GM12874 (cell line): ENCODE measurements around the gene AGXT.

Source experiments
- TF ChIP-seq, protein P1 (sequence below): IDR thresholded peaks from 2 replicates; pipeline ENCODE4 v1.5.1; 2011; ENCODE audit warnings: low read depth, mild to moderate bottlenecking, control low read depth, low read length, moderate library complexity; ENCODE audit not compliant: insufficient read depth

The AGXT gene

DNA sequence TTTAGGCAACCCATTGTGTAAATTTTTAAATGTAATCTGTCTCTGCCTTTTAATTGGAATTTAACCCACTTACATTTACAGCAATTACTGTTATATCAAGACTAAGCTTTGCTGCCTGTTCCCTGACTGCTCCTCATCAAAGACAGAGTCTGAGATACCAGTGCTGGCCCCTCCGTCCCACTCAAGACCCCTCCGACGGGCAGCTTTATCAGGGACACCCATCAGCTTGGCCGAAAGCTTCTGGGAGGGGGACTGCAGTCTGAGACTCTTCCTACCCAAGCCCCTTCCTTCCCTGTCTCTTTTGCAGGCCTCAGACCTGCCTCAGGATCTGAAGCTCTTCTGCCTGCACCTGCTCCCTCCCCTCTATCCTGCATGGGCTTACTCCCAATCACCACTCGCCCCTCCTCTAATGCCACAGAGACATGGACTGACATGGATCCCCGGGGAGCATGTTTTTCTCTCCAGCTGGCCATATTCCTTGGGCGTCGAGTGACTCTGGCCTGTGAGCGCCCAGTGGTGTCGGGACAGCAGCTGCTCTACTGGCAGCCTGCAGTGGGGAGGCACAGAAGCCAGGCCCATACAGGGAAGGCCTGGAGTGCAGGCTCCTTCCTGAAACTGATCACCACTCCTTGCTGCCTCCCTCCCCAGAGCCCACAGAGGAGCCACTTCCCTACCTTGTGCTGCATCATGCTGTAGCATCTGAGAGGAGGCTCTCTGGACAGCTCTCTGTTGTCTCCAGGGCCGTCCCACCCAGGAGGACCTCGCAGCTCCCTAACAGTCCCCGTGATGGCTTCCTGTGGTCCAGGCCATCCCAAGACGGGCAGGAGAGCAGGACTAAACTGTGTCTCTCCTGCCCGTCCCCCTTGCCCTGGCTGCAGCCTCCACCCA is 44.9 kb upstream of the AGXT start:
- TF ChIP-seq, protein P1, sequence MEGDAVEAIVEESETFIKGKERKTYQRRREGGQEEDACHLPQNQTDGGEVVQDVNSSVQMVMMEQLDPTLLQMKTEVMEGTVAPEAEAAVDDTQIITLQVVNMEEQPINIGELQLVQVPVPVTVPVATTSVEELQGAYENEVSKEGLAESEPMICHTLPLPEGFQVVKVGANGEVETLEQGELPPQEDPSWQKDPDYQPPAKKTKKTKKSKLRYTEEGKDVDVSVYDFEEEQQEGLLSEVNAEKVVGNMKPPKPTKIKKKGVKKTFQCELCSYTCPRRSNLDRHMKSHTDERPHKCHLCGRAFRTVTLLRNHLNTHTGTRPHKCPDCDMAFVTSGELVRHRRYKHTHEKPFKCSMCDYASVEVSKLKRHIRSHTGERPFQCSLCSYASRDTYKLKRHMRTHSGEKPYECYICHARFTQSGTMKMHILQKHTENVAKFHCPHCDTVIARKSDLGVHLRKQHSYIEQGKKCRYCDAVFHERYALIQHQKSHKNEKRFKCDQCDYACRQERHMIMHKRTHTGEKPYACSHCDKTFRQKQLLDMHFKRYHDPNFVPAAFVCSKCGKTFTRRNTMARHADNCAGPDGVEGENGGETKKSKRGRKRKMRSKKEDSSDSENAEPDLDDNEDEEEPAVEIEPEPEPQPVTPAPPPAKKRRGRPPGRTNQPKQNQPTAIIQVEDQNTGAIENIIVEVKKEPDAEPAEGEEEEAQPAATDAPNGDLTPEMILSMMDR = no peak

DNA sequence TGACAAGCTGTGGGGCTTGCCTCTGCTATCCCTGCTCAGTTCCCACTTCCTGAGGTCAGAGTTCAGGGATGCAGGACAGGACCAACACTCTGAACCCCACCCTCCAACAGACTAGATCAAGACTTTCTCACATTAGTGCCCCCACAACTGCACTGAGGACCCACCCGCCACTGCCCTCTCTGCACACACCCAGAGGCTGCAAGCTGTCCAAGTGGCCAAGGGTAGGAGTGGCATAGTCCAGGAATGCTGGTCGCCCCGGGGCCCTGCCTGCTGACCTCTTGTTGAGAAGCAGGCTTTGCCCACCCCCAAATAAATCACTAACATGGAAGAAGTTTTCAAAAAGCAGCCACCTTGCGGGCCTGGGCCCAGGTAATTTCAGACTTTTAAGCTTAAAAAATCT is 43.1 kb upstream of the AGXT start:
- TF ChIP-seq, protein P1 = no peak

DNA sequence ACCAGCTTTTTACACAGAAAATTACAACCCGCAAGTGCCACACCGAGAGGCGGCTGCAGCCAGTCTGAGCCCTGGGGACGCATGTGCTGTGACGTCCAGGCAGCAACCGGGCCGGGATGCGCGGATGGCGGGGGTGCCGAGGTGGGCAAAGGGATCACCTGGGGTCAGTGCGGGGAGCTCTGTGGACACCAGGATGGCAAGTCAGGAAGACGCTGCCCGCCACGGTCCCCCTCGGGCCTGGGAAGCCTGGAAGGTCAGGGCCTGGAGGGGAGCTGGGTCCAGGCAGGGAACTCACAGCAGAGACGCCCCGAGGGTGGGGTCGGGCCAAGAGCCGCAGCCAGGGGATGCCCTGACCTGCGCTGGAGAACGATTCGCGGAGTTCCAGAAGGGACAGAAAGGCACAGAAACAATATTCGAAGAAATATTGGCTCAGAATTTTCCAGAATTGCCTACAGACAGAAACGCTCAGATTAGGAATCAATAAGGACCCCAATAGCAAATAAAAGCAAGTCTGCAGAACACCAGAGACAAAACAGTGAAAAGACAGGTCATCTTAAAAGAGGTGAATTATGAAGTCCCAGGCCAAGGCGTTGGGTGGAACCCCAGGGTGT is 36.9 kb upstream of the AGXT start:
- TF ChIP-seq, protein P1 = no peak

DNA sequence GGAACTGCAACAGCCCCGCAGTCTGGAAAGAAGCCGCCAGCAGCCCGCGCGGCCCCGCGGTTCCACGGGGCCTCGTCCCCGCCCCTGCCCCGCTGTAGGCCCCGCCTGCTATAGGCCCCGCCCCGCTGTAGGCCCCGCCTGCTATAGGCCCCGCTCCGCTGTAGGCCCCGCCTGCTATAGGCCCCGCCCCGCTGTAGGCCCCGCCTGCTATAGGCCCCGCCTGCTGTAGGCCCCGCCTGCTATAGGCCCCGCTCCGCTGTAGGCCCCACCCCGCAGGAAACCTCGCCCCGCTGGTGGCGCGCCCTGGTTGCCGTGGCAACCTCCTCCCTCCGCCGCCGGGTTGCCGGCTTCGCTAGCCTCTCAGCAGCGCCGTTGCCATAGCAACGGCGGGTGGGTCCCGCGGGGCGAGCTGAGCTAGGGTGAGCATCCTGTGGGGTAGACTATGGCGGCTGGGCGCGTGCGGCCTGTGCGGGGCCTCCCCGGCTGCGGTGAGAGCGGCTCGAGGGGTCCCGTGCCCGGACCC is 36.4 kb upstream of the AGXT start:
- TF ChIP-seq, protein P1 = no peak

DNA sequence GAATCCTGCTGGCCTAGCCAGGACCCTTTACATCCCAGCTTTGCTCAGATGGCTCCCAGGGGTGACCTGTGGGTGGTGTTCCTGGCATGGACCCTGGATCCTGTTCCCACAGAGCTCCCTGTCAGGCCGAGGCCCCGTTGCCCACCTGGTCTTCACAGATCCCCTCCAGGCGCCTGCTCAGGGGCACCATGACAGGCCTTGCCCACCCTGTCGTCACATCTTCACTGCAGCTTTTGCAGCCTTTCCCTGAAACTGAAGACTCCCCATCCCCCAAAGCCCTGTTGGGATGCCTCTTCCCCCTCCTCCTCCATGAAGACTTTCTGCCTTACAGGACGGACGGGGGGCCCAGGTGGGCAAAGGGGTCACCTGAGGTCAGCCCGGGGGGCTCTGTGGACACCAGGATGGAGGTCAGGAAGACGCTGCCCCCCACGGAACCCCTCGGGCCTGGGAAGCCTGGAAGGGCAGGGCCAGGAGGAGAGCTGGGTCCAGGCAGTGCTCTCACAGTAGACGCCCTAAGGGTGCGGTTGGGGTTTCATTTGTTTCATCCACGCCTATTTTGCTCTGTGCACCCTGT is 35.6 kb upstream of the AGXT start:
- TF ChIP-seq, protein P1 = no peak

DNA sequence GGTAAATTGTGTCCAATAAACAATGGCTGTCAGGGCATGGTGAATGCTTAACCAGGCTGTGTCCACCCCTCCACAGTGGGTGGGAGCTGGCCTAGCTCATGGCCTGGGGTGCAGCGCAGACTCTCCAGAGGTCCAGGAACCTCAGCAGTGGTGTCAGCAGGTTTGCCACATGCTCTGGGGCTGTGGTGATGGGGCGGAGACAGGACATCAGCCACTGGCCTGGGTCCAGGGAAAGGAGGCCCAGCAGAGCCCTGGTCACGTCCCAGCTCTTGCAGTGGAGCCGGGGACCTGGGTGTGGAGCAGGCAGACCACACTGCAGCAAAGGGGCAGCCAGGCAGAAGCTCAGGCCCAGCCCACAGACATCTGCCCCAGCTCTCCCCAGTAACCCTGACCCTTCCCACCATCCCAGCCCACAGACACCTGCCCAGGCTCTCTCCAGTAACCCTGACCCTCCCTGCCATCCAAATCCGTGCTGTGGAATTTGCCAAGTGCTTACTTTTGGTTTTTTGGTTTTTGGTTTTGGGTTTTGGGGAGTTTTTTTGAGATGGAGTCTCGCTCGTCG is 34.8 kb upstream of the AGXT start:
- TF ChIP-seq, protein P1 = no peak
